ENCODE data around the gene CEMP1. TPM values are rescaled to one million over a fixed set of nuclear protein-coding genes. Genes with fewer than 3 reads are reported as not detected.

The CEMP1 gene
- total RNA-seq, 2 donors from 2014 or later: 0.52 to 1.3 TPM

DNA sequence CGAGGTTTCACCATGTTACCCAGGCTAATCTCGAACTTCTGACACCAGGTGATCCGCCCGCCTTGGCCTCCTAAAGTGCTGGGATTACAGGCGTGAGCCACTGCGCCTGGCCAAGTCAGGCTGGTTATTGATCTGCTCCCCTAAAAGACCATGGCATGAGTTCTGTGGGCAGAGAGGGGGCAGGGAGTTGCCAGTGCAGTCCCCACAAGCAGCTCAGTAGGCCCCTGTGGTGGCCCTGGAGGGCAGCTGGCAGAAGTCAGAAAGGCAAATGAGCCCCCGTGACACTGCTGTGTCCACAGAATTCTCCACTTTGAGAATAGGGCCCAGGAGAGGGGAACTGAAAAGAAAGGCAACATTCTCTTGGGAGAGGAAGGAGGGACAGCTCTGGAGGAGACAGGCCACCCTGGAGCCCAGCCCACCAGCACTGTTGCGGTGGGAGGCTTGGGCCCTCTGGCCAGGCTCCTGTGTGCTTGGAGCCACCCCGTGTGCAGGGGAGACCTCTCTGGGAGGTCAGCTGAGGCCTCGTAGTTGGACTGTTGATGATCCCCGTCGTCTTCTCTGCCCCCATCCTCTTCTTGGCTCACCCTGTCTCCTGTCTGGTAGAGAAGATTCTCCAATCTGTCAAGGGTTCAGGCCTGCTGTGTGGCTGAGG, 13.1 kb downstream of the CEMP1 start:
- H3K27ac ChIP-seq: peak overlapping the region in 3 of 4 donors; percentile 16 to 97 (median 66)
- intact Hi-C loops (cut with DNase I): no loop called here
- no peaks in the 10 kb centered on the region for H3K36me3 ChIP-seq (replicated peaks in 1 of 2; ENCODE audit: insufficient read depth in 1 of 2, low read depth in 2 of 2)
- H3K27me3 ChIP-seq: no peaks in the 10 kb centered on the region
- ATAC-seq (no peak), DNase-seq (peak in 1 of 4 donors; percentile 9)
- no peaks in the 10 kb centered on the region for H3K9me3 ChIP-seq
- no peak for TF ChIP-seq POLR2A (IDR thresholded peaks at IDR 0.05)
- TF ChIP-seq, protein P1, sequence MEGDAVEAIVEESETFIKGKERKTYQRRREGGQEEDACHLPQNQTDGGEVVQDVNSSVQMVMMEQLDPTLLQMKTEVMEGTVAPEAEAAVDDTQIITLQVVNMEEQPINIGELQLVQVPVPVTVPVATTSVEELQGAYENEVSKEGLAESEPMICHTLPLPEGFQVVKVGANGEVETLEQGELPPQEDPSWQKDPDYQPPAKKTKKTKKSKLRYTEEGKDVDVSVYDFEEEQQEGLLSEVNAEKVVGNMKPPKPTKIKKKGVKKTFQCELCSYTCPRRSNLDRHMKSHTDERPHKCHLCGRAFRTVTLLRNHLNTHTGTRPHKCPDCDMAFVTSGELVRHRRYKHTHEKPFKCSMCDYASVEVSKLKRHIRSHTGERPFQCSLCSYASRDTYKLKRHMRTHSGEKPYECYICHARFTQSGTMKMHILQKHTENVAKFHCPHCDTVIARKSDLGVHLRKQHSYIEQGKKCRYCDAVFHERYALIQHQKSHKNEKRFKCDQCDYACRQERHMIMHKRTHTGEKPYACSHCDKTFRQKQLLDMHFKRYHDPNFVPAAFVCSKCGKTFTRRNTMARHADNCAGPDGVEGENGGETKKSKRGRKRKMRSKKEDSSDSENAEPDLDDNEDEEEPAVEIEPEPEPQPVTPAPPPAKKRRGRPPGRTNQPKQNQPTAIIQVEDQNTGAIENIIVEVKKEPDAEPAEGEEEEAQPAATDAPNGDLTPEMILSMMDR (IDR thresholded peaks at IDR 0.05): no peak
- H3K4me1 ChIP-seq: peaks cover 65% of the 10 kb centered on the region
- WGBS, 2 donors: 59 to 60% methylated on average over 11 to 12 of the region's 12 CpGs
- H3K4me3 ChIP-seq: no peak overlapping the region

DNA sequence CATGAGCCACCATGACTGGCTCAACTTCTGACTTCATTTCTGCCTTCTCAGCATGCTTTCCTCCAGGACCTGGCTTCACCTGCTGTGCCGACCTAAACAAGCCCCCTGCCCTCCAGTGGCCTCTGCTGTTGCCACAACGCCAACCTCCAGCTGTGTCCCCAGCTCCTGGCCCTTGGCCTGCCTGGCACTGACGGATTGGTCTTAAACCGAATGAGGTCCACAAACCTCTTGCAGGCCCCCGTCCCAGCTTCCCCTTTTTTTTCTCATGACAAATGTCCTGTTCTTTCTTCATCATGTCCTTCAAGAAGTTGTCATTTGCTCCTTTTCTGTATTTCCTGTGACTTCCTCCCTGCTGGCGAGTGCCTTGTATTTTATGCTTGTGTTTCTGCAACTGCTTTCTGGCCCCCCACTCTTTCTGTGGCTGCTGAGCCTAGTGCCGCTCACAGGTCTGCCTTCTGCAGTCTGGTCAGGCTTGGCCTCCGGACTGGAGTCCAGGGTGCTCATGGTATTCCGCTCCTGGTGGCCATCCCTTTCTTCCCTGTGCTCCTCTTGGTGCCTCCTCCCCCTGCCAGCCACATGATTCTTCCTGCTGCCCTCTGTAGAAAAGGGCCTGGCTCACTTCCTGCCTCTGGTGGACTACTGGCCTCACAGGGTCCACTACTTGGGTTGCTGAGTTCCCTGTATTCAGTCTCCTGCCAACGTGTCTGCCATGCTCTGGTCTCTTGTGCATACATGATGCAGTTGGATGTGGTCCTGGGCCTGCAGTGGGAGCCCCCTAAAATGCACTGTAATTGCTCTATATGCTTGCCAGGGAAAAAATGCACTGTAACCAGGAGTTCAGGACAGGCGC, 14.6 kb downstream of the CEMP1 start:
- Histone ChIP-seq H3K27ac (peak overlapping the region in 3 of 4 donors; percentile 96 to 99 (median 97)), H3K27me3 (no peaks in the 10 kb centered on the region), H3K4me3 (no peak overlapping the region), H3K4me1 (peaks cover 77% of the 10 kb centered on the region), H3K36me3 (replicated peaks in 1 of 2; ENCODE audit: insufficient read depth in 1 of 2, low read depth in 2 of 2) (no peaks in the 10 kb centered on the region), H3K9me3 (no peaks in the 10 kb centered on the region)
- peak in 3 of 4 donors; percentile 15 to 53 (median 28) for DNase-seq
- 40 to 56% methylated on average over 10 to 11 of the region's 11 CpGs for WGBS, 2 donors
- intact Hi-C loops (cut with DNase I): no loop called here
- ATAC-seq: no peak
- TF ChIP-seq, protein P1 (IDR thresholded peaks at IDR 0.05): no peak
- TF ChIP-seq POLR2A (IDR thresholded peaks at IDR 0.05): peak in 1 of 3 donors; percentile 36

DNA sequence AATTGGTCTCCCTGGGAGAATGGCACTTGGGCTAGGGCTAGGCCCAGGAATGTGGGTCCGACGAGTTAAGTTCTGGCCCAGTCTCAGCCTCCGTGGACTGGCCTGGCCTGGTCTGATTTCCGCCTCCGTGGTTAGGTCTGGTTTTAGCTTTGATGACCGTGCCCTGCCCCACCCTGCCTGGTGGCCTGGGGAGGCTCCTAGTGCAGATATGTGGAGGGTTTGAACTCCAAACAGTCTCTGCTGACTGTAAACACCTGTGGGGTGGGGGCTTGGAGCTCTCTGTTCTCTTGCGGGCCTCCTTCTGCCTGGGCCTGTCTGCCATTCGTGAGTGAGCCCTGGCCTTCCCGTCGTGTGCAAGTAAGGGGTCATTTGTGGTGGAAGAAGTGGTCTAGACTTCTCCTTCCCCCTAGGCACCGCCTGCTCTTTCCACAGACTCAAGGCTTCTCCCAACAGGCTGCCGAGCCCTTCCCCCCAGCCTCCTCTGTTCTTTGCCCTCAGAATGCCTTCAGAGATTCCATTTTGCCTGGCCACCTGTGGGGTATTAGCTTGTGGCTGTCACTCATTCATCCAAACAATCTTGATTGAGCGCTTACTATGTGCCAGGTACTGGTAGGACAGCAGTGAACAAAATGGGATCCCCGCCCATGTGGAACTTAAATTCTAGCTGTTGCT, 15.9 kb downstream of the CEMP1 start:
- H3K9me3 ChIP-seq: no peaks in the 10 kb centered on the region
- peaks cover 66% of the 10 kb centered on the region for H3K4me1 ChIP-seq
- no peaks in the 10 kb centered on the region for H3K36me3 ChIP-seq (replicated peaks in 1 of 2; ENCODE audit: insufficient read depth in 1 of 2, low read depth in 2 of 2)
- intact Hi-C loops (cut with DNase I): no loop called here
- H3K27me3 ChIP-seq: no peaks in the 10 kb centered on the region
- peak overlapping the region; percentile 72 for H3K4me3 ChIP-seq
- DNase-seq: peak in 3 of 4 donors; percentile 21 to 56 (median 23)
- WGBS, 2 donors: 12% methylated on average over 12 to 14 of the region's 14 CpGs
- no peak for ATAC-seq
- TF ChIP-seq, protein P1 (IDR thresholded peaks at IDR 0.05): no peak
- TF ChIP-seq POLR2A (IDR thresholded peaks at IDR 0.05): peak in 2 of 3 donors; percentile 9 to 51
- H3K27ac ChIP-seq: peak overlapping the region; percentile 96 to 99 (median 98)

DNA sequence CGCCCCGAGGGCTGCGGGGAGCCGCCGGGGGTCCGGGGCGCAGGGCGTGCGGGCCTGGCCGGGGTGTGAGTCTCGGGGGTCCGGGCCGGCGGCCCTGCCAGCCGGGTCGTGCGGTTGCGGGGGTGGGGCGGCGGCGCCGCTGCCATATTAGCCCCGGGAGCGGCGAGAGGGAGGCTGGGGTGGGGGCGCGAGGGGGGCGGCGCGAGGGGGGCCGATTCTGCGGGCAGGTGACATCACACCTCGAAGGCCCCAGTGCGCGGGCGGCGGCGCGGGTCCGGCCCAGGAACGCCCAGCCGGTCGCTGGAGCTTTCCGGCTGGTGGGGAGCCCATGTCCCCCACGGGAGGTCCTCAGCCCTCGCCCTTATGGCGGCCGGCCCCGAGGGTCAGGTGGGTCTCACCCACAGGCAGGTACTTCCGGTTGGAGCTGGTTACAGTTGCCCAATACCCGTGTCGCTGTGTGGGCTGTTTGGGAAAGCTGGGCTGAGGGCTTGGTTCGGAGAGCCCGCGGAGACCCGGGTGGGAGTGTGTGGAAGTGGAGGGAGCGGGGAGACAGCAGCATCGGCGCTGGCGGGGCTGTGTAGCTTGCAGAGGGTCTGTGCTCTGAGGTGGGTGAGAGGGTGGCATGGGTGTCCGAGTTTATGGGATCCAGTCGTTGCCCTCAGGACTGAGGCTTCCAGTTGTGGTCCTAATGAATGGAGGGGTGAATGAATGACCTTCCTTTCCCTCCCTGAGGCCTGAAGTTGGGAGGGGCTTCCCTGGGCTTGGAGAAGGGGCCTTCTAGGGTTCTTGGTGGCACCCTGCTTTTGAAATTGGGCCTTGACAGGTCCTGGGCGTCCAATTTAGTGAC, 16.7 kb downstream of the CEMP1 start:
- Histone ChIP-seq H3K4me3 (peak overlapping the region; percentile 72), H3K27me3 (no peaks in the 10 kb centered on the region), H3K4me1 (peaks cover 62% of the 10 kb centered on the region), H3K9me3 (no peaks in the 10 kb centered on the region), H3K36me3 (replicated peaks in 1 of 2; ENCODE audit: insufficient read depth in 1 of 2, low read depth in 2 of 2) (no peaks in the 10 kb centered on the region), H3K27ac (peak overlapping the region; percentile 96 to 99 (median 98))
- TF ChIP-seq, protein P1 (IDR thresholded peaks at IDR 0.05): no peak
- TF ChIP-seq POLR2A (IDR thresholded peaks at IDR 0.05): no peak
- ATAC-seq (peak; percentile 6), DNase-seq (peak; percentile 48 to 64 (median 60))
- intact Hi-C loops (cut with DNase I): no loop called here
- WGBS, 2 donors: 0% methylated on average over 1 to 62 of the region's 63 CpGs

Measured in body of pancreas (tissue), 4 donors.